ENCODE measurements around the gene HLF. TPM values are rescaled to one million over a fixed set of nuclear protein-coding genes. Genes with fewer than 3 reads are reported as not detected.

The HLF gene
- total and polyA plus RNA-seq, 2 experiments from 2014 or later: 0.28 TPM; not detected in 1

GRCh38 chr17:55269894-55270293 lies 5.1 kb downstream of the HLF start:
- H2AFZ ChIP-seq: no peak overlapping the region
- H3K79me2 ChIP-seq (replicated peaks; ENCODE audit: insufficient read depth): no peaks in the 10 kb centered on the region
- Mint-ChIP-seq H3K36me3 (ENCODE audit: low read depth) (no peaks in the 10 kb centered on the region), H3K4me1 (no peaks in the 10 kb centered on the region), H3K27ac (no peak overlapping the region), H3K27me3 (ENCODE audit: insufficient read depth, low read depth, poor library complexity) (peaks cover 22% of the 10 kb centered on the region), H3K4me3 (no peak overlapping the region), H3K9me3 (no peaks in the 10 kb centered on the region)
- H3K4me2 ChIP-seq: no peak overlapping the region
- no peak overlapping the region for H3K4me3 ChIP-seq
- H3K4me1 ChIP-seq (ENCODE audit: insufficient read depth): peaks cover 5% of the 10 kb centered on the region; the same call in 1 of the 2 replicates
- TF ChIP-seq NANOG (IDR thresholded peaks at IDR 0.05; ENCODE audit: borderline replicate concordance) (no peak), ZNF462 (CRISPR knock-in tag; IDR thresholded peaks at IDR 0.05) (no peak), CREB1 (CRISPR knock-in tag; IDR thresholded peaks at IDR 0.05; ENCODE audit: low read depth) (no peak), JUNB (IDR thresholded peaks at IDR 0.05; ENCODE audit: unreplicated experiment) (no peak), STAT1 (IDR thresholded peaks at IDR 0.05; ENCODE audit: unreplicated experiment) (no peak), POLR2AphosphoS5 (IDR thresholded peaks at IDR 0.05; ENCODE audit: low read depth) (no peak), ZNF331 (CRISPR knock-in tag; IDR thresholded peaks at IDR 0.05; ENCODE audit: low read depth) (no peak), EZH2phosphoT487 (IDR thresholded peaks at IDR 0.05; ENCODE audit: unreplicated experiment) (no peak), REST (IDR thresholded peaks at IDR 0.05; ENCODE audit: unreplicated experiment) (no peak), EZH2 (IDR thresholded peaks at IDR 0.05; ENCODE audit: low read depth, unreplicated experiment) (no peak), CTCF (conservative IDR thresholded peaks at IDR 0.05; ENCODE audit: low read depth in 2 of 2) (no peak)
- ATAC-seq: no peak
- H3K36me3 ChIP-seq (ENCODE audit: insufficient read depth): no peaks in the 10 kb centered on the region
- no peak overlapping the region for H3K27ac ChIP-seq (ENCODE audit: low read depth)
- H3F3A ChIP-seq (replicated peaks; ENCODE audit: low read depth): 0 out of 2 replicates have a peak, but pooled peaks cover 4% of the 10 kb centered on the region
- DNase-seq (ENCODE audit: low spot score): no peak
- no peaks in the 10 kb centered on the region for H3K9me2 ChIP-seq (ENCODE audit: insufficient read depth)
- peaks cover 32% of the 10 kb centered on the region for H3K27me3 ChIP-seq (ENCODE audit: insufficient read depth)
- H4K20me1 ChIP-seq (replicated peaks; ENCODE audit: insufficient read depth): no peaks in the 10 kb centered on the region

All from GM23338 (cell line).